Mesenteric fat pad (tissue), 1 donor: ENCODE measurements around the gene C4A. TPM values are rescaled to one million over a fixed set of nuclear protein-coding genes. Genes with fewer than 3 reads are reported as not detected.
"Not testable (repeated sequence)": the region's sequence is repeated elsewhere in the genome, so short reads cannot be mapped to it uniquely, and the experiment has no call there.

ENCODE experiments used
- DNase-seq: peaks from one replicate; pipeline ENCODE4 v3.0.0-alpha.2; 2020; ENCODE audit warnings: low spot score
- total RNA-seq: library from RNA; stranded (reverse); fragmentation: NEBNext Ultra II Directional; extraction: Animal tissue kit (Norgen Biotek cat#: 25700); gene quantifications from one replicate; pipeline ENCODE4 v1.2.1, GENCODE V29; 2021
- donor health status: DM: yes; HTN: yes; CAD: no.

Gene C4A
- total RNA-seq, 1 donor from 2014 or later: 36.2 TPM

DNA sequence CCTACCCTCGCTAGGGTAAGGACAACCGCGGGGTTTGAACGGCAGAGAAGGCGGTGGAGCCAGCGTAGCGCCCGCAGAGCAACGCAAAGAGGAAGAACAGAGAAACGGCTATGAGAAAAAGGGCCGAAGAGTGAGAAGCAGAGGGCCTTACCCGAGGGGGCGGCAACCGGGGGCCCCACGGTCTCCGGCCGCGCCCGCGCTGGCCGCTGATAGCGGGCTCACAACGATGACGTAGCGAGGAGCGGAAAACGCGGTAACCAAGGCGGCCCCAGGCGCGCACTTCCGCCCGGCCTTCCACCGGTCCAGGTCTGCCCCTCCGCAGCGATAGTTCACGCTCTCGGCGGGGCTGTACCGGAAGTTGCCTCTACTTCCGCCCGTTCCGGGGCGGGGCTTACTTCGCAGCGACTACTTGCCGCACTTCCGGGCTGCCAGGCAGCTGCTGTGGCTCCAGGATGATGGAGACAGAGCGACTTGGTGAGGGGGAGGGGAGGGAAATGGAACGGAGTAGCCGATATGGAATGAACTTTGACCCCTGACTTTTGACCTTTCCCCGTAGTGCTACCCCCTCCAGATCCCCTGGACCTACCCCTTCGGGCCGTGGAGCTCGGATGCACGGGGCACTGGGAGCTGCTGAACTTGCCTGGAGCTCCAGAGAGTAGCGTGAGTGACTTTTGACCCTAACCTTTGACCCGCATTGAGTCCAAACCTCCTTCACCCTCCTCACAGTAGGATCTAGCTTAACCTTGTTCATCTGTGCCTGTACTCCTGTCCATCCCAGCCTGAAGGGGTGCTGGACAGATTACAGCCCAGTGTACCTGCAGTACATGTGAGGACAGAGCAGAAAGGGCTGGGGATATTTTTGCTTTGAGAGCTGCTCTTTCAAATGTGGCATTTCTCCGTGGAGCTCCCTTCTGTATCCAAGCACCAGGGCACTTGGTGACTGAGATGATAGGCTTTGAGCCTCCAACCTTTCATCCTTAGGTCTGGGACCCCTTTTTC is 22.8 kb upstream of the C4A start, which contains the start of the genes NELFE and SKIC2:
Gene NELFE, minus strand, starts transcription at position 231 of the 999 bp plus-strand sequence. CDS start 525 bp downstream, outside the sequence.
Gene SKIC2, plus strand, starts transcription at position 435 of the 999 bp plus-strand sequence. Its CDS starts 18 bp downstream, at position 453.
- DNase-seq: peak; percentile 100

DNA sequence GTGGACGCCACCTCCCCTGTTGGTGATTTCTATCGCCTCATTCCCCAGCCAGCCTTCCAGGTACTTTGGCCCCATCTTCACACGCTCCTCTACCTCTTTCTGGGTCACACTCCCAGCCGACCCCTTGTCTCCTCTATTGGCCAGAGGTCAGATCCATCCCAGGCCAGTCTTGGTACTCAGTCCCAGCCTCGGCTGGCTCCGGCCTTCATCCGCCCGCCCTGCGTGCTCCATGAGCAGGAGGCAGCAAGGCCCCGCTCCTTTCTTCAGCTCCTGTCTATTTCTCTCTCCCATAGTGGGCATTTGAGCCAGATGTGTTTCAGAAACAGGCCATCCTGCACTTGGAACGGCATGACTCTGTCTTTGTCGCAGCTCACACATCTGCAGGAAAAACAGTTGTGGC is 20.2 kb upstream of the C4A start:
- no peak for DNase-seq

DNA sequence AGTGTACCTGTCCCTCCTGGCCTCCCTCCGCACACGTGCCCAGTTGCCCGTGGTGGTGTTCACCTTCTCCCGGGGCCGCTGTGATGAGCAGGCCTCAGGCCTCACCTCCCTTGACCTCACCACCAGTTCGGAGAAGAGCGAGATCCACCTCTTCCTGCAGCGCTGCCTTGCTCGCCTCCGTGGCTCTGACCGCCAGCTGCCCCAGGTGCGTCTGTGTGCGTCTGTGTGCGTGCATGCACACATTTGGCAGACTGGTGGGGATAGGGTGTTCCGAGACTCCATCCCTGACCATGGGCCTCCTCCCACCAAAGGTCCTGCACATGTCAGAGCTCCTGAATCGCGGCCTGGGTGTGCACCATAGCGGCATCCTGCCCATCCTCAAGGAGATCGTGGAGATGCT is 17.9 kb upstream of the C4A start:
- no peak for DNase-seq

DNA sequence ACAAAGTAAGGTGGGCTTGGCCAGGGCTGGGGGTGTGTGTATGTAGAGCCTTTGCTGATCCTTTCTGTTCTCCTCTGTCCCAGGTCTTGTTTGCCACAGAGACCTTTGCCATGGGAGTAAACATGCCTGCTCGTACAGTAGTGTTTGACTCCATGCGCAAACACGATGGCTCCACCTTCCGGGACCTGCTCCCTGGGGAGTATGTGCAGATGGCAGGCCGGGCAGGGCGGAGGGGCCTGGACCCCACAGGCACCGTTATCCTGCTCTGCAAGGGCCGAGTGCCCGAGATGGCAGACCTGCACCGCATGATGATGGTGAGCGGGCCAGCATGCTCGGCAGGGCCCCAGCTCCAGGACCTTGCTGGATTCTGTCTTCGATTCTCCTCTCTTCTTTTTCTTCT is 16.2 kb upstream of the C4A start:
- DNase-seq: no peak

DNA sequence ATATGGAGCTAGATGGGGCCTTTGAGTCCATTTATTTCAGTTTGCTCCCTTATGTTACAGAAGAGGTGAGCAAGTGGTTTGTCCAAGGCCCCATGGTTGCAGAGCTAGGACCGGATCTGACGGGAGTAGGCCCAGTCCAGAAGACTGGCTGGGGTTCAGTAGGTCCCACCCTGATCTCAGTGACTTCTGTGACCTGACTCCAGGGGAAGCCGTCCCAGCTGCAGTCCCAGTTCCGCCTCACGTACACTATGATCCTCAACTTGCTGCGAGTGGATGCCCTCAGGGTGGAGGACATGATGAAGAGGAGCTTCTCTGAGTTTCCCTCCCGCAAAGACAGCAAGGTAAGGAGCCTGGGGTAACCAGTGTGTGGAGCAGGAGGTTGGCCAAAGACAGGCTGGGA is 15.4 kb upstream of the C4A start:
- DNase-seq: no peak

DNA sequence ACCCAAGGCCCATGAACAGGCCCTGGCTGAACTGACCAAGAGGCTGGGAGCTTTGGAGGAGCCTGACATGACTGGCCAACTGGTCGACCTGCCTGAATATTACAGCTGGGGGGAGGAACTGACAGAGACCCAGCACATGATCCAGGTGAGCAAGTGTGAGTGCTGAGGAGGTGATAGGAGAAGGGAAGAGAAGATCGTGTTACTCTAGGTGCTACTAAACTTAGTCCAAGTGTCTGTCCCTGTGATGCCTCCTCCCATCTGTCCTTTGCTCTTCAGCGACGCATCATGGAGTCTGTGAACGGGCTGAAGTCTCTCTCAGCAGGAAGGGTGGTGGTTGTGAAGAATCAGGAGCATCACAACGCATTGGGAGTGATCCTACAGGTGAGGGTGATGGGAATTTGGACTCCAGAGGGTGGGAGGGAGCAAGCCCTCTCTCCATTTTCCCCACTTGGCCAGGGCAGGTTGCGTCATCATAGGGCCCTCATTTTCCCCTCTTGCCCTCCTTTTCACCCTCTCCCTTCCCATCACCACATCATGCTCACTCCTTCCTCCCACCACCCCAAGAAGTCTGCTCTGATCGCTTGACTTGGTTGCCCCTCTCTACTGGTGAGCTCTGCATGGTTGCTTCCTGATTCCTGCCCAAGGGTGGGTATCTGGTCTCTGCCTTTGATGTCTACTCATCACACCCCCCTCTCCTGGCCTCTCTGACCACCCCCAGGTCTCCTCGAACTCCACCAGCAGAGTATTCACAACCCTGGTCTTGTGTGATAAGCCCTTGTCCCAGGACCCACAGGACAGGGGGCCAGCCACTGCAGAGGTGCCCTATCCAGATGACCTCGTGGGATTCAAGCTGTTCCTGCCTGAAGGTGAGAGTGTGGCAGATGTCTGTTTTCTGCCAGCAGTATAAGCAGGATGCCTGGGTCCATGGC is 14.6 kb upstream of the C4A start:
- no peak for DNase-seq

DNA sequence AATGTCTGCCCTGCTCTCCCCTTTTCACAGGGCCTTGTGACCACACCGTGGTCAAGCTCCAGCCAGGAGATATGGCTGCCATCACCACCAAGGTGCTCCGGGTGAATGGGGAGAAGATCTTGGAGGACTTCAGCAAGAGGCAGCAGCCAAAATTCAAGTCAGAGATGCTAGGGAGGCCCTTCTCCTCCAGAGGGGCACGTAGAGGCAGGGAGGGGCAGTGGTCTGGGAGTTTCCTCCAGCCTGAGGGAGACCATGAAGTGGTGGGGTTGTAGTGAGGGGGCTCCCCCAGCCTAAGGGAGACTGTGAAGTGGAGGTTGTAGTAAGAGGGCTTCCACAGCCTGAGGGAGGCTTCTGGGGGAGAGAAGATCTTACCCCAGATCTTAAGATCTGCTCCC is 13.9 kb upstream of the C4A start:
- no peak for DNase-seq

DNA sequence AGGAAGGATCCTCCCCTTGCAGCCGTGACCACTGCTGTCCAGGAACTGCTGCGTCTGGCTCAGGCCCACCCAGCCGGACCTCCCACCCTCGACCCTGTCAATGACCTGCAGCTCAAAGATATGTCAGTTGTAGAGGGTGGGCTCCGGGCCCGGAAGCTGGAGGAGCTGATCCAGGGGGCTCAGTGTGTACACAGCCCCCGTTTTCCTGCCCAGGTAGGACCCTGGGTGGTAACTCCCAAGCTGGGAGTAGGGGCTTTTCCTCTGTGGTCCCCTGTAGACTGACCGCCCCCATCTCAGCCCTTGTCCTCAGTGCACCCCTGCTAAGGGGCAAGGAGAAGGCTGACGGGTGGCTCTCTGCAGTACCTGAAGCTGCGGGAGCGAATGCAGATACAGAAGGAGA is 13.5 kb upstream of the C4A start:
- DNase-seq: no peak

DNA sequence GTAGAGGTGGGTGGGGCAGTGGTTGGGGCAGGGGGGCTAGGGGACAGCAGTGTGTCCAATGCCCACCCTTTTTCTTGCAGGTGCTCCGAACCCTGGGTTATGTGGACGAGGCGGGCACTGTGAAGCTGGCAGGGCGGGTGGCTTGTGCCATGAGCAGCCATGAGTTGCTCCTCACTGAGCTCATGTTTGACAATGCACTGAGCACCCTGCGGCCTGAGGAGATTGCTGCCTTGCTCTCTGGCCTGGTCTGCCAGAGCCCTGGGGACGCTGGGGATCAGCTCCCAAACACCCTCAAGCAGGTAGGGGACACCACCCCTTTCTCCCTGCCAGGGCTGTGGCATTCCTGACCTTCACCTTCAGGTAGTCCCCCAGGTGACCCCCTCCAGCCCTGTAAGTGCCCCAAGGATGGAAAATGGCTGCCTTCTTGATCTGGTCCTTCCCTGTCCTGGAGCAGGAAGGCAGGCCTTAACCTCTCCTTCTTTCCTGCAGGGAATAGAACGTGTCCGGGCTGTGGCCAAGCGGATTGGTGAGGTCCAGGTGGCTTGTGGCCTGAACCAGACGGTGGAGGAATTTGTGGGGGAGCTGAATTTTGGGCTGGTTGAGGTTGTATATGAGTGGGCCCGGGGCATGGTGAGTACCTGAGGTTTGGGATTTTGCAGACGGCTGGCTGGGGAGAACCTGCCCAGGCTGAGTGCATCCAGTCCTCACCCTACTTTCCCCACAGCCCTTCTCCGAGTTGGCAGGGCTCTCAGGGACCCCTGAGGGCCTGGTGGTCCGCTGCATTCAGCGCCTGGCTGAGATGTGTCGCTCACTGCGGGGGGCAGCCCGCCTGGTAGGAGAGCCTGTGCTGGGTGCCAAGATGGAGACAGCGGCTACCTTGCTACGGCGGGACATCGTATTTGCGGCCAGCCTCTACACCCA is 12.8 kb upstream of the C4A start:
- no peak for DNase-seq

DNA sequence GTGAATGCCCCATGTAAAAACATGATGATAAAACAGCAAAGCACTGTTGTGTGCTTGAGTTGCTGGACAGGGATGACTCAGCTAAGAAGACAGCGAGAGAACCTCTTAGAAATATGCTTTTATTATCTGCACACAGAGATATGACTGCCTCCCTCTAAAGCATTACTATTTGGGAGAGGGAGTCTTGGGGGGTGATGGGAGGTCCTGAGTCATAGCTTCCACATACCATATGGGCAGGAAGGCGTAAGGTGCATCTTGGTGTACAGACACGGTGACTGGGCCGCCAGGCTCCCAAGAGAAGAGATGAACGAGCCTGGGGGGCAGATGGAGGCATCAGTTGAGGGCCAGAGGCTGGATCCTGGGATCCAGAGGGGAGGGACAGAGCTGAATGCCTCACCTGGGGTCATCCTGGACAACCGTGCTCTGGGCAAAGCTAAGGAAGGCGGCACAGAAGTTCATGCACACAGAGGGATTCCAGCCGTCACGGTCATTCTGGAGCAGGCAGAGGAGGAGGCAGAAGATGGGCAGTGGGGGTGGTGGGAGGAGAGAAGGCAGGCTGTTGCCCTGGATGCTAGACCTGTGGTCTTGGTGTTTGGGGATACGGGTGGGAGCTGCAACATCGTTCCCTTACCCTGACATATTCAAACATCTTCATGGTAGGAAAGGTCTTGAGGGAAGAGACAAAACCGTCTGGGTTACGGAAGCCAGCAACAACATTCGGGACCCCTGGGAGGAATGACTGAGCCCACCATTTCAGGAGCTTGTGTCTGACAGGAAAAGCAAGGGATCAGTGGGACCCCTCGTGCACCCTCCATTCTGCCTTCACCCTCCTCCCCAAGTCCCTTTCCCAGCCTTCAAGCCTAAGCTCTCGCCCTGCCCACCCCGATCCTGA is 11.9 kb upstream of the C4A start:
- no peak for DNase-seq

DNA sequence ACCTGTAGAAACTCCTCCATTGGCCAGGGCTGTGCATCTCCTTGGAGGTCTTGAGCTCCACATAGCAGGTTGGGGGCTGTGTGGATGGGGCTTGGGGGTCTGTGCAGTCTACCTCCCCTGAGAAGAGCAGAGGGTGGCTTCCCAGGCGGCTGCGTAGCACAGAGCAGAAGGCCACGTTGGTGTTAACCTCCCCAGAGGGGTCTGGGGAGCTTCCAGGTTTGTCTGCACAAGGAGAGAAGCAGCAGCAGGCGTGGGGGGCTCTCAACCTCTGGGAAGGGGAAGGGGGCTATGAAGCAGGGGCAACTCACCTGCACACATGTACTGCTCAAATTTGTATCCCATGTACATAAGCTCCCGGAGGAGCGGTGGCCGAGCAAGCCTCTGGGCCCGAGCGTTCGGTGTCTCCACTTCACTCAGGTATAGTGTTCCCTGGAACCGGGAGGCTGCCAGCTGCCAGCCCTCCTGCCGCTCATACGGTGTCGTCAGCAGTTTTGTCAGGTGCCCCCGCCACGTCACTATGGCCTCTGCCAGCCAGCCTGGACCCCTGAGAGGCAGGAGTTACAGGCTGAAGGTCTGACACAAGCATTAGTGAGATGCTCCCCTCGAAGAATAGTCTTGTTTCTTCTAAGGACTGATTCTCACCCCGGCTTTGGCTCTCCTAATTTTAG is 11.1 kb upstream of the C4A start:
- no peak for DNase-seq

DNA sequence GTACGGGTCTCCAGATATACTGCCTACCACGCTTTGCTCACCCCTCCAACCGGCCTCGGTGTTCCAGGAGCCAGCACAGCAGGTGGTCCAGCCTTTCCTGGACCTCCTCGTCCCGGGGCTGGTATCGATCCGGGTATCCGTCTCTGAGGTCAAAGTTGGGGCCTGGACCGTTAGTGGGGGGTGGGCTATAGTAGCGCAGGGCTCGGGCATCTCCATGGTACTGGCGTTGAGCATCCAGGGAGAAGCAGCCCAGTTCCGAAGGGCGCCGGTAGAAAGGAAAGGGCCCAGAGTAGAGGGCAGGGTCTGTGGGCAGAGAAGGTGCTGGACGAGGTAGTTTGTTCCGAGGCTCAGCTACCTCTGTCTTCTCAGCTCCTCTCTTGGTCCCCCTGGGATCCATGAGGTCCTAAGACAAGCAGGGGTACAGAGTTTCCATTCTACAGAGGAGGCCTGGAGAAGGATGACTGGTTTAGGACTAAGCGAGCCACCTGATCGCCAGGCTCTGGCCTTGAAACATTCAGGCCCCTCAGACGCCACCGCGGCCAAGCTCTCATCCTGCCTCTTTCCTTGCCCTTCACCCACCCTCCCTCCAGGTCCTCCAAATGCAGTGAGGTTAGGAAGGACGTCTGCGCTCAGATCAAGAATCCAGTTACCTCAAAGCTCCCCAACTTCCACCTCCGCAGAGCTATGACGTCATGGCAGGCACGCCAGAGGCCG is 10.4 kb upstream of the C4A start:
- DNase-seq: no peak

DNA sequence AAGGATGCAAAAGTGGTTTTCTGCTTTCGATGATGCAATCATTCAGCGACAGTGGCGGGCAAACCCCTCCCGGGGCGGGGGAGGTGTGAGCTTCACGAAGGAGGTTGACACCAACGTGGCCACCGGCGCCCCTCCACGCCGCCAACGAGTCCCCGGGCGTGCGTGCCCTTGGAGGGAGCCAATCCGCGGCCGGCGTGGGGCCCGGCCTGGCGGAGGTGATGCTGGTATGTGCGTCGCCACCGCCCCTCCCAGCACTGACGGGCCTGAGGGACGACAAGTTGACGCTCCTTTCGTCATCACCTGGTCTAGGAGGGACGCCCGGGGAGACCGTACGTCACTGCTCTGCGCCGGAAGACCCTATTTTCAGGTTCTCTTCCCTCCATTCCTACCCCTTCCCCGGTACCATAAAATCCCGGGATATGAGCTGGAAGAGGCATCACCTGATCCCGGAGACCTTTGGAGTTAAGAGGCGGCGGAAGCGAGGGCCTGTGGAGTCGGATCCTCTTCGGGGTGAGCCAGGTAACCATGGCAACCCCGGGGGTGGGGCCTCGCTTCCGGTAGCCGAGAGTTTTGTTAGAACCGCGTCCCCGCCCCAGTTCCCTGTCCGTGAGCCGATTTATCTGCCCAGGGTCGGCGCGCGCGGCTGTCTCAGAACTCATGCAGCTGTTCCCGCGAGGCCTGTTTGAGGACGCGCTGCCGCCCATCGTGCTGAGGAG is 9.7 kb upstream of the C4A start, which contains the start of gene DXO:
Gene DXO, minus strand, starts transcription at position 146 of the 716 bp plus-strand sequence. CDS start 463 bp downstream, outside the sequence.
- DNase-seq: peak; percentile 98

DNA sequence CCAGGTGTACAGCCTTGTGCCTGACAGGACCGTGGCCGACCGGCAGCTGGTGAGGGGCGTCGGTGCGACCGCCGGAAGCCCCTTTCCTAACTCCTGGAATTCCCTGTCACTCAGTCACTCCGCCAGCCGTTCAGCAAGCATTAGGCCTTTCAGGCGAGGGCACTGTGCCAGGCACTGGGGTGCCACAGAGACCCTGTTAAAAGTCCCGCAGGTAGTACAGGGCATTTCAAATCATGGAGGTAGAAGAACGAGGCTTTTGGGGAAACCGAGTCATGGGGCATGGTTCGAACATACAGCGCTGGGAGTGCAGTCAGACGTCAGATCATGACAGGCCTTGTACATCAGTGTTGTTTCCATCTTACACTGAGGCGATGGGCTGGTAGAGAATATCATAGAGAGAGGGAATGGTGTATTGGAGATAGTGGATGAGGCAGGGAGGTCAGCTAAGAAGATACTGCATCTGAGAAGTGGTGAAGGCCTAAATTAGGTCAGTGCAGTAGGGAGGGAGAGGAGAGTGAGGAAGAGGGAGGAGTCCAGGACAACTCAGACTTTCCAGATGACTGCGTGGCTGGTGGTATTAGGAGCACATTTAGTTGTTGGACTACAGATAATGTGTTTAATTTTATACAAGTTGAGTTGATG is 9.0 kb upstream of the C4A start:
- DNase-seq: no peak

DNA sequence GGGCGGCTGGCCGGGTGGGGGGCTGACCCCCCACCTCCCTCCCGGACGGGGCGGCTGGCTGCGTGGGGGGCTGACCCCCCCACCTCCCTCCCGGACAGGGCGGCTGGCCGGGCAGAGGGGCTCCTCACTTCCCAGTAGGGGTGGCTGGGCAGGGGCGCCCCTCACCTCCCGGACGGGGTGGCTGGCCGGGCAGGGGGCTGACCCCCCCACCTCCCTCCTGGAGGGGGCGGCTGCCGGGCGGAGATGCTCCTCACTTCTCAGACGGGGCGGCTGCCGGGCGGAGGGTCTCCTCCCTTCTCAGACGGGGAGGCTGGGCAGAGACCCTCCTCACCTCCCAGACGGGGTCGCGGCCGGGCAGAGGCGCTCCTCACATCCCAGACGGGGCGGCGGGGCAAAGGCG is 5.8 kb upstream of the C4A start:
- DNase-seq: not testable (repeated sequence)

DNA sequence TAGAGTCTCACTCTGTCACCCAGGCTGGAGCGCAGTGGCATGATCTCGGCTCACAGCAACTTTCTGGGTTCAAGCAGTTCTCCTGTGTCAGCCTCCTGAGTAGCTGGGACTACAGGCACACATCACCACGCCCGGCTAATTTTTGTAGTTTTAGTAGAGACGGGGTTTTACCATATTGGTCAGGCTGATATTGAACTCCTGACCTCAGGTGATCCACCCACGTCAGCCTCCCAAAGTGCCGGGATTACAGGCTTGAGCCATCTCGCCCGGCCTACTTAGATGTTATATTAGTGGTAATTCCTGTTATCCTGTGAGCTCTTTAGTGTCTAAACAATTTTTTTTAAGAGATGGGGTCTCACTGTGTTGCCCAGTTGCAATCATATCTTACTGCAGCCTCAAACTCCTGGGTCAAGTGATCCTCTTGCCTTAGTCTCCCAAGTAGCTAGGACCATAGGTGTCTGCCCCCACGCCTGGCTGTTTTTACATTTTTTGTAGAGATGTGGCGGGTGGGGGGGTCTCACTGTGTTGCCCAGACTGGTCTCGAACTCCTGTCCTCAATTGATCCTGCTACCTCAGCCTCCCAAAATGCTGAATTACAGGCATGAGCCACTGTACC is 3.9 kb upstream of the C4A start:
- DNase-seq: no peak

DNA sequence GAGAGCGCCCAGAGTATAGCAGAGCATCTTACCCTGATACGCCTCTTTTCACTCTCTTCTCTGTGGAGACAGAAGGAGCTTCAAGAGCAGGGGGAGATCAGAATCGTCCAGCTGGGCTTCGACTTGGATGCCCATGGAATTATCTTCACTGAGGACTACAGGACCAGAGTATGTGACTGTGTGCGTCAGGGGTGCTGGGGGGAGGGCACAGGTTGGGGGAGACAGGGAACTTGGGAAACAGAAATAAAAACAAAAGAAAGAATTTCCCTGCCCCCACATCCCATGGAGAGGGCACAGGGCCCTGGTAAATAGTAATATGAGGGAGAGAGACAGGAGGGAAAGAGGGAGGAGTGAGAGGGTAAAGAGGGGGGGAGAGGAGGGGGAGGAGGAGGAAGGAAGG is 3.0 kb upstream of the C4A start:
- DNase-seq: no peak
